Hepatocyte (in vitro differentiated cells): ENCODE measurements around the gene ZCCHC7.

Source experiments
- EZH2 ChIP-seq: fragments of 200-600 bp; sonication (generic); IDR thresholded peaks from 2 replicates; pipeline ENCODE4 v1.6.1; 2016; ENCODE audit warnings: antibody characterized with exemption, mild to moderate bottlenecking, borderline replicate concordance
- TF ChIP-seq, protein P1 (sequence below): fragments of 200-600 bp; sonication (generic); IDR thresholded peaks from 2 replicates; pipeline ENCODE4 v1.5.1; 2016; ENCODE audit warnings: antibody characterized with exemption, mild to moderate bottlenecking; ENCODE audit not compliant: poor library complexity

- TF ChIP-seq, protein P1, sequence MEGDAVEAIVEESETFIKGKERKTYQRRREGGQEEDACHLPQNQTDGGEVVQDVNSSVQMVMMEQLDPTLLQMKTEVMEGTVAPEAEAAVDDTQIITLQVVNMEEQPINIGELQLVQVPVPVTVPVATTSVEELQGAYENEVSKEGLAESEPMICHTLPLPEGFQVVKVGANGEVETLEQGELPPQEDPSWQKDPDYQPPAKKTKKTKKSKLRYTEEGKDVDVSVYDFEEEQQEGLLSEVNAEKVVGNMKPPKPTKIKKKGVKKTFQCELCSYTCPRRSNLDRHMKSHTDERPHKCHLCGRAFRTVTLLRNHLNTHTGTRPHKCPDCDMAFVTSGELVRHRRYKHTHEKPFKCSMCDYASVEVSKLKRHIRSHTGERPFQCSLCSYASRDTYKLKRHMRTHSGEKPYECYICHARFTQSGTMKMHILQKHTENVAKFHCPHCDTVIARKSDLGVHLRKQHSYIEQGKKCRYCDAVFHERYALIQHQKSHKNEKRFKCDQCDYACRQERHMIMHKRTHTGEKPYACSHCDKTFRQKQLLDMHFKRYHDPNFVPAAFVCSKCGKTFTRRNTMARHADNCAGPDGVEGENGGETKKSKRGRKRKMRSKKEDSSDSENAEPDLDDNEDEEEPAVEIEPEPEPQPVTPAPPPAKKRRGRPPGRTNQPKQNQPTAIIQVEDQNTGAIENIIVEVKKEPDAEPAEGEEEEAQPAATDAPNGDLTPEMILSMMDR, result no peak
- no peak for TF ChIP-seq EZH2
Measured at GRCh38 chr9:37102486-37102885, 17.9 kb upstream of the ZCCHC7 start.
